Parathyroid adenoma (tissue), 2 donors: ENCODE data around the gene ESAM.

Experiments
- H2AFZ ChIP-seq: fragments of 300-600 bp; sonication (generic); one replicate; pipeline ENCODE4 v1.7.0; 2017; ENCODE audit warnings: antibody characterized with exemption, mild to moderate bottlenecking
- H3K27ac ChIP-seq: fragments of 300-600 bp; sonication (generic); one replicate; pipeline ENCODE4 v1.7.0; 2017
- H3K27me3 ChIP-seq: fragments of 300-600 bp; sonication (generic); one replicate; pipeline ENCODE4 v1.7.0; 2017; ENCODE audit warnings: low read length; ENCODE audit not compliant: control insufficient read depth, insufficient read depth
- H3K36me3 ChIP-seq: fragments of 300-600 bp; sonication (generic); one replicate; pipeline ENCODE4 v1.7.0; 2017; ENCODE audit warnings: low read length; ENCODE audit not compliant: control insufficient read depth, insufficient read depth
- H3K4me1 ChIP-seq: fragments of 300-600 bp; sonication (generic); one replicate; pipeline ENCODE4 v1.7.0; 2017; ENCODE audit warnings: control low read depth
- H3K4me2 ChIP-seq: fragments of 300-600 bp; sonication (generic); one replicate; pipeline ENCODE4 v1.7.0; 2017; ENCODE audit warnings: low read length
- H3K4me3 ChIP-seq: fragments of 300-600 bp; sonication (generic); one replicate; pipeline ENCODE4 v1.7.0; 2017; ENCODE audit warnings: low read depth, low read length
- H3K79me2 ChIP-seq: fragments of 300-600 bp; sonication (generic); one replicate; pipeline ENCODE4 v1.7.0; 2017; ENCODE audit warnings: control low read depth
- H3K9ac ChIP-seq: fragments of 300-600 bp; sonication (generic); one replicate; pipeline ENCODE4 v1.7.0; 2017; ENCODE audit warnings: mild to moderate bottlenecking
- H3K9me3 ChIP-seq: fragments of 300-600 bp; sonication (generic); one replicate; pipeline ENCODE4 v1.7.0; 2017; ENCODE audit warnings: low read length; ENCODE audit not compliant: control insufficient read depth
- CTCF ChIP-seq: fragments of 300-600 bp; sonication (generic); IDR thresholded peaks from one replicate; pipeline ENCODE4 v1.7.0; 2017; ENCODE audit warnings: antibody characterized with exemption, mild to moderate bottlenecking
- donor health status: primary hyperparathyroidism.

ESAM gene

GRCh38 chr11:124757320-124757719 lies 4.8 kb downstream of the ESAM start:
- Histone ChIP-seq H3K9me3 (no peaks in the 10 kb centered on the region), H3K4me2 (no peak overlapping the region), H3K36me3 (no peaks in the 10 kb centered on the region), H3K4me3 (no peak overlapping the region), H3K4me1 (no peaks in the 10 kb centered on the region), H3K27ac (no peak overlapping the region), H3K9ac (no peak overlapping the region), H3K27me3 (no peaks in the 10 kb centered on the region), H3K79me2 (no peaks in the 10 kb centered on the region), H2AFZ (no peak overlapping the region)
- TF ChIP-seq CTCF: no peak

GRCh38 chr11:124756753-124757227 lies 5.3 kb downstream of the ESAM start:
- Histone ChIP-seq H3K27ac (no peak overlapping the region), H3K4me1 (no peaks in the 10 kb centered on the region), H3K4me3 (no peak overlapping the region), H3K79me2 (no peaks in the 10 kb centered on the region), H3K27me3 (no peaks in the 10 kb centered on the region), H3K36me3 (no peaks in the 10 kb centered on the region), H3K4me2 (no peak overlapping the region), H3K9ac (no peak overlapping the region), H3K9me3 (no peaks in the 10 kb centered on the region), H2AFZ (no peak overlapping the region)
- TF ChIP-seq CTCF: no peak

- Histone ChIP-seq H3K9me3 (no peaks in the 10 kb centered on the region), H2AFZ (no peak overlapping the region), H3K79me2 (no peaks in the 10 kb centered on the region), H3K36me3 (no peaks in the 10 kb centered on the region), H3K4me2 (no peak overlapping the region), H3K4me3 (no peak overlapping the region), H3K4me1 (no peaks in the 10 kb centered on the region), H3K27ac (no peak overlapping the region), H3K9ac (no peak overlapping the region), H3K27me3 (no peaks in the 10 kb centered on the region)
- TF ChIP-seq CTCF: no peak
Observed at GRCh38 chr11:124756033-124756752, 5.9 kb downstream of the ESAM start.

GRCh38 chr11:124754710-124755109 lies 7.4 kb downstream of the ESAM start:
- H3K36me3 ChIP-seq: no peaks in the 10 kb centered on the region
- no peaks in the 10 kb centered on the region for H3K9me3 ChIP-seq
- H3K27ac ChIP-seq: no peak overlapping the region
- H3K4me3 ChIP-seq: no peak overlapping the region
- H3K4me2 ChIP-seq: no peak overlapping the region
- H3K79me2 ChIP-seq: no peaks in the 10 kb centered on the region
- no peak overlapping the region for H2AFZ ChIP-seq
- no peak for TF ChIP-seq CTCF
- H3K9ac ChIP-seq: no peak overlapping the region
- no peaks in the 10 kb centered on the region for H3K4me1 ChIP-seq
- no peaks in the 10 kb centered on the region for H3K27me3 ChIP-seq

- H2AFZ ChIP-seq: no peak overlapping the region
- no peak overlapping the region for H3K9ac ChIP-seq
- no peaks in the 10 kb centered on the region for H3K9me3 ChIP-seq
- H3K27me3 ChIP-seq: no peaks in the 10 kb centered on the region
- no peaks in the 10 kb centered on the region for H3K79me2 ChIP-seq
- no peaks in the 10 kb centered on the region for H3K4me1 ChIP-seq
- H3K27ac ChIP-seq: no peak overlapping the region
- H3K36me3 ChIP-seq: no peaks in the 10 kb centered on the region
- TF ChIP-seq CTCF: no peak
- no peak overlapping the region for H3K4me3 ChIP-seq
- H3K4me2 ChIP-seq: no peak overlapping the region
Observed at GRCh38 chr11:124754309-124754708, 7.8 kb downstream of the ESAM start.
